ENCODE measurements around the gene TPX2.

The TPX2 gene

DNA sequence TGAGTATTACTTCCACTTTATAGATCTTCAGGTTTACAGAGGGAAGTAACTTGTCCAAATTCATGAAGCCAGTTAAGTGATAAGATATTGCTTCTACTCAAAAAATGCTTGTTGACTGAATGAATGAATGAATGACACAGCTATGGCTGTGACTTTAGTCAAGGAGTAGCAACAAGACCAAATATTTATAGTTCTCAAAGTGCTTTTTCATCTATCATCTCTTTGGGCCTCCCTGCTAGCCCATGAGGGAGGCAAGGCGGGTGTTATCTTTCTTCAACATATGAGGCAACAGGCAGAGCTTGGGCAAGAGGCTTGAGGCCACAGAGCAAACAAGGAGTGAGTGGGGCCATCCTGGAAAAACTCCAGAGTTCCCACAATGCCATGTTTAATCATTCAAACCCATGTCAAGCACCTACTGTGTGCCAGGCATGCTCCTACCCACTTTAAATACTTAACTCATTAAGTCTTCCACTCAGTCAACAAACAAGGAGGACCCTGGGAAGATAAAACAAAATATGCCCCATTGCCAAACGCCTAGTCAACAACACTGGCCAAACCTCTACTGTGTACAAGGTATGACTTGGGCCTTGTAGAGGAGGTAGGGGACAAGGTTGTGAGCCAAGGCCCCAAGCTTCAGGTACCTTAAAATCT lies 32.4 kb upstream of the TPX2 start:
- no peak for DNase-seq

DNA sequence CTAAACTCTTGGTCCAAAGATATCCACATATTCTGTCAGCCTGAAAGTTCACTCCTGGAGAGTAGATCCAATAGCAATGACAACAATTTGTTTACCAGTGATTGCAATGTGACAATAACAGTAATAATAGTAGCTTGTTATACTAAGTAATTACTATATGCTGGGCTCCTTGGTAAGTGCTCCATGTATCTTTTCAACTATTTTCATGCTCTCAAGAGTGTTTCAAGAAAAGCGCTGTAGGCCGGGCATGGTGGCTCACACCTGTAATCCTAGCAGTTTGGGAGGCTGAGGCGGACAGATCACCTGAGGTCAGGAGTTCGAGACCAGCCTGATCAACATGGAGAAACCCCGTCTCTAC lies 31.9 kb upstream of the TPX2 start:
- no peak for DNase-seq

GRCh38 chr20:31707994-31708735 lies 30.9 kb upstream of the TPX2 start:
- DNase-seq: no peak

GRCh38 chr20:31708736-31709534 lies 30.2 kb upstream of the TPX2 start:
- DNase-seq: no peak

GRCh38 chr20:31709939-31710338 lies 29.2 kb upstream of the TPX2 start:
- DNase-seq: no peak

DNA sequence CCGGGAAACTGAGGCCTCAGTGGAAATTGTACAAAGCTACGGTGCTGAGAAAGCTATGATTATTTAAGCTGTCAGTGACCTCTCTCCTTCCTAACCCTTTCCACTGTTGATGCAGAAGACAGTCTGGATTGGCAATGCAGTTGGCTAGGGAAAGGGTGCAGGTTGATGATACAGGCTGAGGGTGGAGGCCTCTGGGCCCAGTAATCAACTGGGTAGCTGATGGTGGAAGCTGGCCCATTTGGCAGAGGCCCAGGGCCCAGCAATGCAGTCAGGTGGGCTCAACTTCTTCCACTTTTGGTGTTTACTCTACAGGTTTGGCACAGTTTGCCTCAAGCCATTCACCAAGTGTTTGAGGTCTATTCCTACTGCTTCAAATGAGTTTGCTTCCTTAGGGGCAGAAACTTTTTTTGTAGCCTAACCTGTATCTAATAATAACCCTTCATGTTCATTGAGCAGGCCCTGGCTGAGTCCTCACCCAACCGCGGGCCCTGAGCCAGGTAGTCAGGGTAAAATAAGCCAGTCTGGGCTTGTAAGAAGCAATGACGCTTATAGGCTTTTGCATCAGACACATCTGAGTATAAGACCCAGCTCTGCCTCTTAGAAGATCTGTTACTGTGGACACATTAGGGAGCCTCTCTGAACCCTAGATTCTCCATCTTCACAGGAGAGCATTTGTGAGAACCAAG lies 28.5 kb upstream of the TPX2 start:
- DNase-seq: no peak

- no peak for DNase-seq
These were observed 27.6 kb upstream of the TPX2 start for GRCh38 chr20:31711179-31712111.

DNA sequence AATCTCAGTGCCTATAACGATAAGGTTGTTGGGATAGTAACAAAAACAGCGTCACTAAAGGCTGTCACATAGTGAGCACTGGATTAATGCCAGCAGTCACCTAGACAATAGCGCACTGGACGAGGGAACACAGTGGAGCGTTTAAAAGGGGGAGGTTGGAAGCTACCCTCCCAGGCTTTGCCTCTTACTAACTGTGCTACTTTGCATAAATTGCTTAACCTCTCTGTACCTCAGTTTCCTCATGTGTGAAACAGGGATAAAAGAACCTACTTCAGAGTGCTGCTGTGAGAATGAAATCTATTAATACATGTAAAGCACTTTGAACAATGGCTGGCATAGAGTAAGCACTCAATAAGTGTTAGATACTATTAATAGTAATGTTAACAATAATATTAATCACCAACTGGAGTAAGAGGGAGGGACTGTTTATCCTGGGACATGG lies 27.0 kb upstream of the TPX2 start:
- no peak for DNase-seq

- peak; percentile 96 for DNase-seq
These were observed 26.4 kb upstream of the TPX2 start for GRCh38 chr20:31712564-31713311.

- DNase-seq: peak; percentile 86
These were observed 25.5 kb upstream of the TPX2 start for GRCh38 chr20:31713312-31714273.

GRCh38 chr20:31715766-31716165 lies 23.3 kb upstream of the TPX2 start:
- DNase-seq: no peak

- DNase-seq: no peak
These were observed 22.7 kb upstream of the TPX2 start for GRCh38 chr20:31716351-31716750.

DNA sequence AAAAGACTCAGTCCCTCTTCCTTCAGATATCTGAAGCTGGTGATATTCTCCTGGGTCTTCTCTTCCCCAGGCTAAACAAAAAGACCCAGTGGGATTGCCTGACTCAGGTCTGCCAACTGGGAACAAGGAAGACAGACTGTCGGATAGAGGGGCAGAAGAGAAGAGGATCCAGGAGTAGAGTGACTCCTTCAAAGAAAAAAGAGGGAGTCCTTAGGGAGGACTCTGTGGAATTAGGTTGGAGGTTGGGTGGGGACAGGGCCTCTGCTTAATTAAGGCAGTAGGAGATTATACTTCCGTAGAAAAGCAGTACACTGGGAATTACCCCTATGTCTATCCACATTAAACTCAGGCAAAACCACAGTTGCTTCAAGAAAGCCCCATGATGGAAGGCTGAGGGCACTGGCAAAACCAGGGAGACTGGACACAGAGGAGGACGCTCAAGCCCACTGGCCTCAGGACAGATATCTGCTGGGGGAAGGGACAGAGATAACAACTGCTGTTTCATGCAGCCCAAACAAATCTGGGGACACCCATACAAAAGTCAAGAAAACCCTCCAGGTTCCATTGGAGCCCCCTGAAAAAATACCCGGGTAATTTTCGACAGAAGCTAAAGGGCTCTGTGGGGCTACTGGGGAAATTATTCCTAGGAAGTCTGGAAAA lies 22.1 kb upstream of the TPX2 start:
- DNase-seq: no peak

- DNase-seq: no peak
These were observed 21.4 kb upstream of the TPX2 start for GRCh38 chr20:31717478-31718201.

DNA sequence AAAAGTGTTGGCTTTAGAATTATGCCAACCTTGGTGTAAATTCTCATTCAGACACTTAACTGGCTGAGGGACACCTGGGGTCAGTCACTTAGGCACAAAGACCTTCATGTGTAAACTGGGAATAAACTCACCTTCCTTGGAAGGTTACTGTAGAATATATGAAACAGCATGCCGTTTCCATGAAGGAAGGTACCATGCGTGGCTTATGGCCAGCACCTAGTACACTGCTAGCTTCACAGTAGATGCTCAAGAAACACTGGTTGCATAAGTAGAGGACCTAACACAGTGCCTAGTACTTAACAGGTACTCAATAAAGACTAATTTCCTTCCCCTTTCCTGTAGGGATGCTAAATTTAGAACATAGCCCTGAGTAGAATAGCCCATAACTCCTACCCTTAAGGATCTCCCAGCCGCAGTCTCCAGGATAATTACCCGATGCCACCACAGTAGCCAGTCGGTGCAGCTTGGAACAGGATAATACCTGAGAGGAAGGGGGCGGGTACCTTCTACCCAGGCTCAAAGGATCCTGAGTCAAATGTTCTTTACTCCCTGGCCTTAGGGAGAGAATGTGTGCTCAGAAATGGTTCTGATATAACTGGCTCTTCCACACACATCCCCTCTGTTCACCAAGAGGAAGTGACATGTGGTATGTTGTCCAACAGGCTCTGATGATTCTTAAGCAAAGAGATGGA lies 20.0 kb upstream of the TPX2 start:
- peak; percentile 65 for DNase-seq

- peak; percentile 81 for DNase-seq
These were observed 19.2 kb upstream of the TPX2 start for GRCh38 chr20:31719644-31720485.
